Type B pancreatic cell (in vitro differentiated cells): Measurements from ENCODE around the gene MVB12B. TPM values are rescaled to one million over a fixed set of nuclear protein-coding genes. Genes with fewer than 3 reads are reported as not detected.

Experiments
- DNase-seq: peaks from one replicate; pipeline ENCODE4 v3.0.0; 2021; ENCODE audit warnings: mixed read lengths; ENCODE audit not compliant: unreplicated experiment; ENCODE audit errors: extremely low spot score
- H3K27ac Mint-ChIP-seq: 2 replicates; pipeline ENCODE4 v1.8.0; 2021; ENCODE audit warnings: mild to moderate bottlenecking, mixed read lengths
- H3K27me3 Mint-ChIP-seq: 2 replicates; pipeline ENCODE4 v1.8.0; 2021; ENCODE audit warnings: mixed read lengths
- H3K36me3 Mint-ChIP-seq: 2 replicates; pipeline ENCODE4 v1.8.0; 2021; ENCODE audit warnings: mixed read lengths
- H3K4me1 Mint-ChIP-seq: one replicate; pipeline ENCODE4 v1.8.0; 2021; ENCODE audit warnings: mixed read lengths; ENCODE audit not compliant: unreplicated experiment
- H3K4me3 Mint-ChIP-seq: 2 replicates; pipeline ENCODE4 v1.8.0; 2021; ENCODE audit warnings: mild to moderate bottlenecking, mixed read lengths
- H3K9me3 Mint-ChIP-seq: 2 replicates; pipeline ENCODE4 v1.8.0; 2021; ENCODE audit warnings: mixed read lengths
- CTCF ChIP-seq: fragments of 200-600 bp; sonication (generic); conservative IDR thresholded peaks from 2 replicates; pipeline ENCODE4 v1.5.0; 2021; ENCODE audit warnings: antibody characterized with exemption, mild to moderate bottlenecking
- total RNA-seq: library from RNA; stranded (reverse); gene quantifications from 2 replicates; pipeline ENCODE4 v1.2.1, GENCODE V29; 2021; ENCODE audit warnings: low replicate concordance

The MVB12B gene
- total RNA-seq, 1 donor from 2014 or later = 26.1 TPM

- Mint-ChIP-seq H3K4me3 (no peak overlapping the region), H3K4me1 (peaks cover 38% of the 10 kb centered on the region), H3K27ac (no peak overlapping the region), H3K9me3 (no peaks in the 10 kb centered on the region), H3K27me3 (peaks cover 85% of the 10 kb centered on the region), H3K36me3 (no peaks in the 10 kb centered on the region)
- DNase-seq = no peak
- TF ChIP-seq CTCF = no peak
Observed at GRCh38 chr9:126521976-126522590, 195.5 kb downstream of the MVB12B start.

- no peaks in the 10 kb centered on the region for H3K9me3 Mint-ChIP-seq
- no peak overlapping the region for H3K27ac Mint-ChIP-seq
- TF ChIP-seq CTCF = no peak
- no peaks in the 10 kb centered on the region for H3K36me3 Mint-ChIP-seq
- peaks cover 32% of the 10 kb centered on the region for H3K4me1 Mint-ChIP-seq
- peaks cover 84% of the 10 kb centered on the region for H3K27me3 Mint-ChIP-seq
- H3K4me3 Mint-ChIP-seq = no peak overlapping the region
- no peak for DNase-seq
Observed at GRCh38 chr9:126522612-126523356, 196.2 kb downstream of the MVB12B start.

- no peak overlapping the region for H3K27ac Mint-ChIP-seq
- no peak for DNase-seq
- no peak overlapping the region for H3K4me3 Mint-ChIP-seq
- no peaks in the 10 kb centered on the region for H3K9me3 Mint-ChIP-seq
- H3K27me3 Mint-ChIP-seq = peaks cover 81% of the 10 kb centered on the region
- H3K36me3 Mint-ChIP-seq = no peaks in the 10 kb centered on the region
- no peak for TF ChIP-seq CTCF
- peaks cover 29% of the 10 kb centered on the region for H3K4me1 Mint-ChIP-seq
Observed at GRCh38 chr9:126523611-126524111, 197.0 kb downstream of the MVB12B start.

- peaks cover 81% of the 10 kb centered on the region for H3K27me3 Mint-ChIP-seq
- no peak overlapping the region for H3K27ac Mint-ChIP-seq
- peaks cover 20% of the 10 kb centered on the region for H3K4me1 Mint-ChIP-seq
- TF ChIP-seq CTCF = no peak
- H3K36me3 Mint-ChIP-seq = no peaks in the 10 kb centered on the region
- no peak overlapping the region for H3K4me3 Mint-ChIP-seq
- DNase-seq = no peak
- H3K9me3 Mint-ChIP-seq = no peaks in the 10 kb centered on the region
Observed at GRCh38 chr9:126524353-126525077, 197.9 kb downstream of the MVB12B start.

GRCh38 chr9:126526218-126527108 lies 199.8 kb downstream of the MVB12B start:
- no peak overlapping the region for H3K4me3 Mint-ChIP-seq
- H3K36me3 Mint-ChIP-seq = no peaks in the 10 kb centered on the region
- DNase-seq = no peak
- no peak for TF ChIP-seq CTCF
- peaks cover 74% of the 10 kb centered on the region for H3K27me3 Mint-ChIP-seq
- H3K4me1 Mint-ChIP-seq = peaks cover 13% of the 10 kb centered on the region
- no peaks in the 10 kb centered on the region for H3K9me3 Mint-ChIP-seq
- H3K27ac Mint-ChIP-seq = no peak overlapping the region
